HEK293 (cell line): ENCODE data around the gene SNTN.

Source experiments
- CTCF ChIA-PET: fragments of 350-600 bp; formaldehyde crosslinking; extraction: SDS; loops from one replicate; lab custom pipeline; 2021; ENCODE audit warnings: antibody characterized with exemption; lab: Yijun Ruan, JAX
- POLR2A ChIA-PET: fragments of 300-600 bp; formaldehyde crosslinking; extraction: SDS; loops from one replicate; lab custom pipeline; 2020; ENCODE audit warnings: antibody characterized with exemption, inconsistent platforms; lab: Yijun Ruan, JAX
- H3K27ac ChIP-seq: fragments of 200-500 bp; sonication (Bioruptor generic); 2 replicates; pipeline ENCODE4 v1.5.1; 2014; ENCODE audit warnings: low read depth, low read length, control low read depth, inconsistent platforms; ENCODE audit errors: extremely low read depth
- H3K36me3 ChIP-seq, 2 experiments: fragments of 200-500 bp in 1 of 2; sonication (Bioruptor generic) in 1 of 2; 1 replicate in 1 of 2; 2 replicates in 1 of 2; pipeline ENCODE4 v1.5.1; 2014 to 2017; ENCODE audit warnings: inconsistent platforms in 2 of 2, low read length in 2 of 2; ENCODE audit not compliant: control insufficient read depth in 2 of 2, insufficient read depth in 1 of 2
- H3K4me1 ChIP-seq: fragments of 200-500 bp; sonication (Bioruptor generic); 2 replicates; pipeline ENCODE4 v1.5.1; 2014; ENCODE audit warnings: mild to moderate bottlenecking, low read length, inconsistent platforms; ENCODE audit not compliant: control insufficient read depth, insufficient read depth
- H3K4me3 ChIP-seq: 2 replicates; pipeline ENCODE4 v1.5.1; 2011; ENCODE audit warnings: low read depth, mild to moderate bottlenecking, control low read depth, low read length, moderate library complexity
- H3K9me3 ChIP-seq: fragments of 200-500 bp; sonication (Bioruptor generic); 2 replicates; pipeline ENCODE4 v1.5.1; 2014; ENCODE audit warnings: low read depth, low read length, inconsistent platforms; ENCODE audit not compliant: control insufficient read depth, insufficient read depth
- EGR2 ChIP-seq: fragments of 450-650 bp; formaldehyde crosslinking; IDR thresholded peaks from 2 replicates; pipeline ENCODE4 v1.5.1; 2016; ENCODE audit warnings: low read depth, missing biosample characterization, missing genetic modification characterization
- PBX3 ChIP-seq: sonication (generic); formaldehyde crosslinking; IDR thresholded peaks from 2 replicates; pipeline ENCODE4 v1.8.1; 2022; ENCODE audit warnings: mild to moderate bottlenecking, moderate library complexity, missing genetic modification reagents
- RBAK ChIP-seq: fragments of 450-650 bp; formaldehyde crosslinking; IDR thresholded peaks from 2 replicates; pipeline ENCODE4 v1.5.1; 2016; ENCODE audit warnings: missing biosample characterization, missing genetic modification characterization
- ZBTB17 ChIP-seq: fragments of 450-650 bp; formaldehyde crosslinking; IDR thresholded peaks from 2 replicates; pipeline ENCODE4 v1.5.1; 2016; ENCODE audit warnings: missing biosample characterization, missing genetic modification characterization
- ZBTB49 ChIP-seq: fragments of 450-650 bp; formaldehyde crosslinking; IDR thresholded peaks from 2 replicates; pipeline ENCODE4 v1.5.1; 2016; ENCODE audit warnings: missing biosample characterization, missing genetic modification characterization, low read depth
- ZNF138 ChIP-seq: fragments of 450-650 bp; formaldehyde crosslinking; IDR thresholded peaks from 2 replicates; pipeline ENCODE4 v1.5.1; 2016; ENCODE audit warnings: missing biosample characterization, missing genetic modification characterization, borderline replicate concordance
- ZNF16 ChIP-seq: fragments of 450-650 bp; formaldehyde crosslinking; IDR thresholded peaks from 2 replicates; pipeline ENCODE4 v1.5.1; 2016; ENCODE audit warnings: low read depth, missing biosample characterization, missing genetic modification characterization
- ZNF280C ChIP-seq: fragments of 450-650 bp; formaldehyde crosslinking; IDR thresholded peaks from 2 replicates; pipeline ENCODE4 v1.5.1; 2016; ENCODE audit warnings: missing biosample characterization, missing genetic modification characterization
- ZNF362 ChIP-seq: fragments of 450-650 bp; formaldehyde crosslinking; IDR thresholded peaks from 2 replicates; pipeline ENCODE4 v1.5.1; 2016; ENCODE audit warnings: missing biosample characterization, missing genetic modification characterization
- ZNF513 ChIP-seq: fragments of 450-650 bp; IDR thresholded peaks from 2 replicates; pipeline ENCODE4 v1.5.1; 2018; ENCODE audit warnings: missing biosample characterization, missing genetic modification characterization
- ZNF560 ChIP-seq: fragments of 450-650 bp; formaldehyde crosslinking; IDR thresholded peaks from 2 replicates; pipeline ENCODE4 v1.5.1; 2017; ENCODE audit warnings: missing biosample characterization, missing genetic modification characterization, borderline replicate concordance
- ZNF580 ChIP-seq: fragments of 450-650 bp; formaldehyde crosslinking; IDR thresholded peaks from 2 replicates; pipeline ENCODE4 v1.5.1; 2016; ENCODE audit warnings: missing biosample characterization, missing genetic modification characterization
- ZNF639 ChIP-seq: fragments of 450-650 bp; formaldehyde crosslinking; IDR thresholded peaks from 2 replicates; pipeline ENCODE4 v1.5.1; 2016; ENCODE audit warnings: missing biosample characterization, missing genetic modification characterization
- ZNF830 ChIP-seq: fragments of 450-650 bp; IDR thresholded peaks from 2 replicates; pipeline ENCODE4 v1.5.0; 2018; ENCODE audit warnings: missing biosample characterization, missing genetic modification characterization, low read depth, mild to moderate bottlenecking, moderate library complexity
- ZSCAN18 ChIP-seq: fragments of 450-650 bp; formaldehyde crosslinking; IDR thresholded peaks from 2 replicates; pipeline ENCODE4 v1.5.1; 2016; ENCODE audit warnings: missing biosample characterization, missing genetic modification characterization

SNTN gene

GRCh38 chr3:63613561-63613960 lies 38.9 kb upstream of the SNTN start:
- no peak for TF ChIP-seq ZNF362
- no peak for TF ChIP-seq ZBTB49 (tag by site-specific recombination)
- no peak for TF ChIP-seq ZNF280C (tag by site-specific recombination)
- TF ChIP-seq ZNF639, result no peak
- no peak for TF ChIP-seq ZBTB17 (tag by site-specific recombination)
- TF ChIP-seq ZNF560 (tag by site-specific recombination), result no peak
- no peak for TF ChIP-seq PBX3
- no peak for TF ChIP-seq ZNF138
- no peak for TF ChIP-seq ZNF830 (tag by site-specific recombination)
- TF ChIP-seq ZNF16 (tag by site-specific recombination), result no peak
- no peak for TF ChIP-seq ZNF580 (tag by site-specific recombination)
- no peak for TF ChIP-seq RBAK (tag by site-specific recombination)
- no peak for TF ChIP-seq ZSCAN18 (tag by site-specific recombination)
- TF ChIP-seq EGR2 (tag by site-specific recombination), result no peak
- TF ChIP-seq ZNF513 (tag by site-specific recombination), result no peak
- CTCF ChIA-PET, result no interaction called here

More at GRCh38 chr3:63613561-63613960, 38.9 kb upstream of the SNTN start:
- Histone ChIP-seq H3K4me3 (no peak overlapping the region), H3K9me3 (no peaks in the 10 kb centered on the region), H3K27ac (no peak overlapping the region), H3K36me3 (no peaks in the 10 kb centered on the region), H3K4me1 (no peaks in the 10 kb centered on the region)
- POLR2A ChIA-PET, result no interaction called here
